ENCODE results near the gene SEMA6B.
A peak's percentile ranks its signal among the peaks of the same experiment; 100 is the strongest.
"Not testable (repeated sequence)": the region's sequence is repeated elsewhere in the genome, so short reads cannot be mapped to it uniquely, and the experiment has no call there.

The SEMA6B gene

GRCh38 chr19:4547303-4548237, 11.9 kb downstream of the SEMA6B start:
- no peak for DNase-seq (ENCODE audit: low read depth in 2 of 2)

GRCh38 chr19:4543842-4544647, 15.4 kb downstream of the SEMA6B start:
- no peak for DNase-seq (ENCODE audit: low read depth in 2 of 2)

- no peak for DNase-seq (ENCODE audit: low read depth in 2 of 2)
Measured at GRCh38 chr19:4542896-4543841, 16.3 kb downstream of the SEMA6B start.

- not testable (repeated sequence) for DNase-seq (ENCODE audit: low read depth in 2 of 2)
Measured at GRCh38 chr19:4541806-4542145, 17.7 kb downstream of the SEMA6B start.

GRCh38 chr19:4541114-4541805, 18.2 kb downstream of the SEMA6B start:
- DNase-seq (ENCODE audit: low read depth in 2 of 2): no peak

GRCh38 chr19:4539693-4540581, 19.5 kb downstream of the SEMA6B start, which contains the start of gene LRG1:
LRG1 (minus strand) TSS chr19:4540036; CDS start chr19:4540013, 23 bp downstream.
- DNase-seq (ENCODE audit: low read depth in 2 of 2): no peak

GRCh38 chr19:4539169-4539692, 20.3 kb downstream of the SEMA6B start:
- DNase-seq (ENCODE audit: low read depth in 2 of 2): no peak

GRCh38 chr19:4538601-4538954, 20.9 kb downstream of the SEMA6B start:
- no peak for DNase-seq (ENCODE audit: low read depth in 2 of 2)

GRCh38 chr19:4537953-4538600, 21.4 kb downstream of the SEMA6B start:
- no peak for DNase-seq (ENCODE audit: low read depth in 2 of 2)

- no peak for DNase-seq (ENCODE audit: low read depth in 2 of 2)
Measured at GRCh38 chr19:4536798-4537197, 22.7 kb downstream of the SEMA6B start.

- peak; percentile 30 to 32 for DNase-seq (ENCODE audit: low read depth in 2 of 2)
Measured at GRCh38 chr19:4534836-4535658, 24.4 kb downstream of the SEMA6B start, which contains the start of gene PLIN5. PLIN5 (minus strand) TSS chr19:4535224; CDS start chr19:4534074, 1,150 bp downstream.

GRCh38 chr19:4533835-4534424, 25.6 kb downstream of the SEMA6B start:
- DNase-seq (ENCODE audit: low read depth in 2 of 2): no peak

- no peak for DNase-seq (ENCODE audit: low read depth in 2 of 2)
Measured at GRCh38 chr19:4533334-4533733, 26.1 kb downstream of the SEMA6B start.

- DNase-seq (ENCODE audit: low read depth in 2 of 2): no peak
Measured at GRCh38 chr19:4531562-4532165, 27.8 kb downstream of the SEMA6B start.

- DNase-seq (ENCODE audit: low read depth in 2 of 2): no peak
Measured at GRCh38 chr19:4529924-4530522, 29.5 kb downstream of the SEMA6B start.

- no peak for DNase-seq (ENCODE audit: low read depth in 2 of 2)
Measured at GRCh38 chr19:4528843-4529242, 30.6 kb downstream of the SEMA6B start.

- DNase-seq (ENCODE audit: low read depth in 2 of 2): not testable (repeated sequence)
Measured at GRCh38 chr19:4527377-4527776, 32.1 kb downstream of the SEMA6B start.

Data from stimulated activated CD4-positive, alpha-beta T cell treated with anti-CD3 and anti-CD28 coated beads, Interleukin-4, amount 100 ng/mL, for 48 hours (primary cell).